IPS DF 6.9 (cell line): ENCODE data around the gene SYT14.
A peak's percentile ranks its signal among the peaks of the same experiment; 100 is the strongest.
"Not testable (repeated sequence)": the region's sequence is repeated elsewhere in the genome, so short reads cannot be mapped to it uniquely, and the experiment has no call there.

ENCODE experiments used
- DNase-seq: peaks from one replicate; pipeline ENCODE4 v3.0.0-alpha.2; 2013; ENCODE audit warnings: low read depth, low spot score
- H3K27ac ChIP-seq: one replicate; pipeline ENCODE4 v1.5.1; 2013; ENCODE audit warnings: low read length, control low read depth
- H3K27me3 ChIP-seq: 2 replicates; pipeline ENCODE4 v1.6.1; 2013; ENCODE audit warnings: mild to moderate bottlenecking, low read length; ENCODE audit not compliant: control insufficient read depth, insufficient read depth
- H3K36me3 ChIP-seq: 2 replicates; pipeline ENCODE4 v1.6.1; 2013; ENCODE audit warnings: low read length; ENCODE audit not compliant: control insufficient read depth, insufficient read depth
- H3K4me1 ChIP-seq: 2 replicates; pipeline ENCODE4 v1.6.1; 2013; ENCODE audit warnings: low read length; ENCODE audit not compliant: control insufficient read depth, insufficient read depth
- H3K4me3 ChIP-seq: 2 replicates; pipeline ENCODE4 v1.5.1; 2013; ENCODE audit warnings: mild to moderate bottlenecking, low read length
- H3K9me3 ChIP-seq: 2 replicates; pipeline ENCODE4 v1.6.1; 2013; ENCODE audit warnings: low read length, inconsistent platforms; ENCODE audit not compliant: control insufficient read depth, insufficient read depth
- WGBS: extraction: QIAGEN DNeasy Blood & Tissue Kit; methylation state at CpG from one replicate; pipeline ENCODE4 v1.1.7; 2013; ENCODE audit warnings: mixed read lengths, missing lambda C conversion rate; ENCODE audit not compliant: insufficient read length, insufficient coverage; 5-methylcytosine and 5-hydroxymethylcytosine counted together

The SYT14 gene

GRCh38 chr1:210021145-210021860 lies 83.3 kb downstream of the SYT14 start:
- H3K27ac ChIP-seq = no peak overlapping the region
- WGBS = no CpG with 5 or more reads among the region's 4 CpGs
- no peaks in the 10 kb centered on the region for H3K4me1 ChIP-seq
- DNase-seq = no peak
- H3K27me3 ChIP-seq = no peaks in the 10 kb centered on the region
- H3K9me3 ChIP-seq = no peaks in the 10 kb centered on the region
- H3K4me3 ChIP-seq = no peak overlapping the region
- H3K36me3 ChIP-seq = no peaks in the 10 kb centered on the region

- Histone ChIP-seq H3K4me1 (no peaks in the 10 kb centered on the region), H3K36me3 (no peaks in the 10 kb centered on the region), H3K27me3 (no peaks in the 10 kb centered on the region), H3K27ac (no peak overlapping the region), H3K9me3 (no peaks in the 10 kb centered on the region), H3K4me3 (no peak overlapping the region)
- no peak for DNase-seq
Measured at GRCh38 chr1:210022044-210022443, 84.0 kb downstream of the SYT14 start.

- Histone ChIP-seq H3K4me1 (no peaks in the 10 kb centered on the region), H3K4me3 (no peak overlapping the region), H3K36me3 (no peaks in the 10 kb centered on the region), H3K27ac (no peak overlapping the region), H3K9me3 (no peaks in the 10 kb centered on the region), H3K27me3 (no peaks in the 10 kb centered on the region)
- WGBS = 100% methylated on average over 2 of the region's 2 CpGs
- no peak for DNase-seq
Measured at GRCh38 chr1:210024282-210024681, 86.3 kb downstream of the SYT14 start.

- WGBS = no CpG with 5 or more reads among the region's 3 CpGs
- no peak overlapping the region for H3K27ac ChIP-seq
- H3K27me3 ChIP-seq = no peaks in the 10 kb centered on the region
- DNase-seq = peak; percentile 5
- H3K4me1 ChIP-seq = no peaks in the 10 kb centered on the region
- H3K9me3 ChIP-seq = no peaks in the 10 kb centered on the region
- H3K4me3 ChIP-seq = no peak overlapping the region
- no peaks in the 10 kb centered on the region for H3K36me3 ChIP-seq
Measured at GRCh38 chr1:210024996-210025395, 87.0 kb downstream of the SYT14 start.

- no peaks in the 10 kb centered on the region for H3K36me3 ChIP-seq
- no peaks in the 10 kb centered on the region for H3K9me3 ChIP-seq
- no peaks in the 10 kb centered on the region for H3K4me1 ChIP-seq
- DNase-seq = no peak
- H3K27me3 ChIP-seq = no peaks in the 10 kb centered on the region
- no peak overlapping the region for H3K27ac ChIP-seq
- H3K4me3 ChIP-seq = no peak overlapping the region
- no CpG with 5 or more reads among the region's 1 CpG for WGBS
Measured at GRCh38 chr1:210025870-210026269, 87.9 kb downstream of the SYT14 start.

- no peak for DNase-seq
- H3K27ac ChIP-seq = no peak overlapping the region
- H3K4me3 ChIP-seq = no peak overlapping the region
- no peaks in the 10 kb centered on the region for H3K36me3 ChIP-seq
- no peaks in the 10 kb centered on the region for H3K27me3 ChIP-seq
- no CpG with 5 or more reads among the region's 1 CpG for WGBS
- H3K4me1 ChIP-seq = no peaks in the 10 kb centered on the region
- H3K9me3 ChIP-seq = no peaks in the 10 kb centered on the region
Measured at GRCh38 chr1:210027994-210028393, 90.0 kb downstream of the SYT14 start.

- no peak overlapping the region for H3K4me3 ChIP-seq
- no peaks in the 10 kb centered on the region for H3K36me3 ChIP-seq
- no peak for DNase-seq
- no peaks in the 10 kb centered on the region for H3K9me3 ChIP-seq
- no CpG with 5 or more reads among the region's 1 CpG for WGBS
- no peaks in the 10 kb centered on the region for H3K4me1 ChIP-seq
- no peaks in the 10 kb centered on the region for H3K27me3 ChIP-seq
- H3K27ac ChIP-seq = no peak overlapping the region
Measured at GRCh38 chr1:210031473-210031872, 93.5 kb downstream of the SYT14 start.

- no peak overlapping the region for H3K4me3 ChIP-seq
- no peaks in the 10 kb centered on the region for H3K36me3 ChIP-seq
- H3K4me1 ChIP-seq = no peaks in the 10 kb centered on the region
- DNase-seq = no peak
- no peaks in the 10 kb centered on the region for H3K27me3 ChIP-seq
- no peaks in the 10 kb centered on the region for H3K9me3 ChIP-seq
- no peak overlapping the region for H3K27ac ChIP-seq
Measured at GRCh38 chr1:210043058-210043457, 105.0 kb downstream of the SYT14 start.

GRCh38 chr1:210049616-210050015 lies 111.6 kb downstream of the SYT14 start:
- Histone ChIP-seq H3K4me1 (no peaks in the 10 kb centered on the region), H3K36me3 (no peaks in the 10 kb centered on the region), H3K27me3 (no peaks in the 10 kb centered on the region), H3K4me3 (no peak overlapping the region), H3K9me3 (no peaks in the 10 kb centered on the region), H3K27ac (no peak overlapping the region)
- WGBS = no CpG with 5 or more reads among the region's 7 CpGs
- DNase-seq = no peak

GRCh38 chr1:210050491-210050890 lies 112.5 kb downstream of the SYT14 start:
- no CpG with 5 or more reads among the region's 4 CpGs for whole genome bisulfite sequencing
- DNase-seq, H3K27ac ChIP-seq, H3K4me1 ChIP-seq, H3K36me3 ChIP-seq, H3K4me3 ChIP-seq, H3K9me3 ChIP-seq, H3K27me3 ChIP-seq: not testable (repeated sequence)

- no peak for DNase-seq
- no peaks in the 10 kb centered on the region for H3K4me1 ChIP-seq
- H3K9me3 ChIP-seq = no peaks in the 10 kb centered on the region
- H3K36me3 ChIP-seq = no peaks in the 10 kb centered on the region
- H3K27me3 ChIP-seq = no peaks in the 10 kb centered on the region
- no peak overlapping the region for H3K4me3 ChIP-seq
- no peak overlapping the region for H3K27ac ChIP-seq
- WGBS = no CpG with 5 or more reads among the region's 1 CpG
Measured at GRCh38 chr1:210053126-210053525, 115.1 kb downstream of the SYT14 start.
